HepG2 (cell line): ENCODE measurements around the gene PLXND1. TPM values are rescaled to one million over a fixed set of nuclear protein-coding genes. Genes with fewer than 3 reads are reported as not detected.

Experiments
- BATF2 ChIP-seq: sonication (generic); formaldehyde crosslinking; IDR thresholded peaks from 2 replicates; pipeline ENCODE4 v1.8.0; 2022; ENCODE audit warnings: mild to moderate bottlenecking, missing genetic modification reagents, moderate library complexity
- CREB1 ChIP-seq, 2 experiments: fragments of 450-650 bp in 1 of 2; IDR thresholded peaks; 2 replicates each; pipeline ENCODE4 v1.6.1; 2016 to 2017; ENCODE audit warnings: control low read depth in 1 of 2, mild to moderate bottlenecking in 1 of 2, missing compliant biosample characterization in 1 of 2, missing genetic modification characterization in 1 of 2
- FOXK1 ChIP-seq: sonication (generic); formaldehyde crosslinking; IDR thresholded peaks from 2 replicates; pipeline ENCODE4 v1.4.0; 2020; ENCODE audit warnings: low read depth, missing genetic modification reagents, borderline replicate concordance
- FOXO1 ChIP-seq: sonication (generic); formaldehyde crosslinking; IDR thresholded peaks from 2 replicates; pipeline ENCODE4 v1.4.0; 2020; ENCODE audit warnings: missing genetic modification reagents
- MLLT10 ChIP-seq: sonication (generic); formaldehyde crosslinking; IDR thresholded peaks from 2 replicates; pipeline ENCODE4 v1.4.0; 2020; ENCODE audit warnings: missing genetic modification reagents
- MYC ChIP-seq: sonication (generic); formaldehyde crosslinking; IDR thresholded peaks from 2 replicates; pipeline ENCODE4 v1.9.0; 2021; ENCODE audit warnings: missing genetic modification reagents, borderline replicate concordance
- POLR2A ChIP-seq, 2 experiments: IDR thresholded peaks; 2 replicates each; pipeline ENCODE4 v1.6.1; 2011; ENCODE audit warnings: low read depth in 2 of 2, low read length in 2 of 2, mild to moderate bottlenecking in 1 of 2, moderate library complexity in 1 of 2; ENCODE audit not compliant: insufficient read depth in 1 of 2
- SALL2 ChIP-seq: sonication (generic); formaldehyde crosslinking; IDR thresholded peaks from 2 replicates; pipeline ENCODE4 v1.8.1; 2023; ENCODE audit warnings: mild to moderate bottlenecking, missing genetic modification reagents, inconsistent platforms
- SIN3A ChIP-seq: IDR thresholded peaks from 2 replicates; pipeline ENCODE4 v1.6.1; 2011; ENCODE audit warnings: low read depth, mild to moderate bottlenecking, control low read depth, low read length, borderline replicate concordance
- SP5 ChIP-seq: IDR thresholded peaks from 2 replicates; pipeline ENCODE4 v1.6.1; 2016; ENCODE audit warnings: low read depth, borderline replicate concordance
- TFDP1 ChIP-seq: IDR thresholded peaks from 2 replicates; pipeline ENCODE4 v1.6.1; 2016; ENCODE audit warnings: missing compliant biosample characterization, missing genetic modification reagents, borderline replicate concordance
- THRA ChIP-seq: sonication (generic); formaldehyde crosslinking; IDR thresholded peaks from 2 replicates; pipeline ENCODE4 v1.4.0; 2020; ENCODE audit warnings: missing genetic modification reagents, borderline replicate concordance
- TOE1 ChIP-seq: sonication (generic); formaldehyde crosslinking; IDR thresholded peaks from 2 replicates; pipeline ENCODE4 v1.4.0; 2020; ENCODE audit warnings: mild to moderate bottlenecking, missing genetic modification reagents
- ZHX2 ChIP-seq, 2 experiments: sonication (generic) in 1 of 2; formaldehyde crosslinking in 1 of 2; IDR thresholded peaks; 2 replicates each; pipeline versions ENCODE4 v1.6.1 to v1.9.0; 2014 to 2022; ENCODE audit warnings: antibody characterized with exemption in 1 of 2, borderline replicate concordance in 1 of 2, inconsistent platforms in 1 of 2, low read depth in 1 of 2, missing genetic modification reagents in 1 of 2
- ZNF670 ChIP-seq: sonication (generic); formaldehyde crosslinking; IDR thresholded peaks from 2 replicates; pipeline ENCODE4 v1.8.0; 2022; ENCODE audit warnings: mild to moderate bottlenecking, missing genetic modification reagents, borderline replicate concordance
- ZXDC ChIP-seq: sonication (generic); formaldehyde crosslinking; IDR thresholded peaks from 2 replicates; pipeline ENCODE4 v1.5.0; 2020; ENCODE audit warnings: mild to moderate bottlenecking, missing genetic modification reagents
- polyA plus RNA-seq, 8 experiments: library from polyadenylated mRNA; depleted of rRNA in 3 of 8; stranded (reverse) in 7 of 8; unstranded in 1 of 8; fragments of >200 nt; fragmentation: Illumina TruSeq in 4 of 8; extraction: Trizol in 4 of 8; gene quantifications; 2 replicates each; pipeline versions ENCODE4 v1.2.1 to v1.2.3, GENCODE V29; 2011 to 2016; ENCODE audit warnings: low read depth in 4 of 8, missing spikeins in 1 of 8, mixed read lengths in 1 of 8; ENCODE audit not compliant: insufficient read depth in 1 of 8
- total RNA-seq, 5 experiments: library from RNA; depleted of rRNA; stranded (reverse); fragments of >200 nt; fragmentation: Illumina TruSeq; extraction: Trizol; gene quantifications; 2 replicates each; pipeline ENCODE4 v1.2.3, GENCODE V29; 2016; ENCODE audit warnings: low read depth in 1 of 5

Gene PLXND1
- total and polyA plus RNA-seq, 2 of the 13 experiments (the other 11 are each of a cell fraction or from before 2014, with no cell fraction given) = 15.9 to 42.0 TPM

GRCh38 chr3:129593595-129594339 is 12.7 kb downstream of the PLXND1 start (continued):
- TF ChIP-seq ZHX2 (IDR thresholded peaks at IDR 0.05; ENCODE audit: low read depth) (0 out of 2 replicates have a peak, but pooled peaks have one; percentile 66), ZHX2 (CRISPR knock-in tag; IDR thresholded peaks at IDR 0.05; ENCODE audit: borderline replicate concordance) (no peak), SP5 (CRISPR knock-in tag) (peak; percentile 88), POLR2A (IDR thresholded peaks at IDR 0.05; ENCODE audit: insufficient read depth in 1 of 2, low read depth in 2 of 2, low read length in 2 of 2) (no peak; a peak in 1 of 4 replicates), MYC (CRISPR knock-in tag) (peak; percentile 24; the same call in 1 of the 2 replicates), TOE1 (CRISPR knock-in tag) (no peak), CREB1 (IDR thresholded peaks at IDR 0.05) (no peak), CREB1 (CRISPR knock-in tag; IDR thresholded peaks at IDR 0.05) (no peak; the same call in 1 of the 2 replicates), SALL2 (no peak), MLLT10 (CRISPR knock-in tag) (no peak), BATF2 (CRISPR knock-in tag) (no peak), THRA (CRISPR knock-in tag) (no peak), TFDP1 (CRISPR knock-in tag) (no peak; the same call in 1 of the 2 replicates), FOXO1 (CRISPR knock-in tag) (peak; percentile 81), SIN3A (peak; percentile 90), FOXK1 (CRISPR knock-in tag) (peak; percentile 51; the same call in 1 of the 2 replicates), ZNF670 (CRISPR knock-in tag) (no peak; the same call in 1 of the 2 replicates), ZXDC (CRISPR knock-in tag) (no peak)
